ENCODE results near the gene HDDC2.

DNA sequence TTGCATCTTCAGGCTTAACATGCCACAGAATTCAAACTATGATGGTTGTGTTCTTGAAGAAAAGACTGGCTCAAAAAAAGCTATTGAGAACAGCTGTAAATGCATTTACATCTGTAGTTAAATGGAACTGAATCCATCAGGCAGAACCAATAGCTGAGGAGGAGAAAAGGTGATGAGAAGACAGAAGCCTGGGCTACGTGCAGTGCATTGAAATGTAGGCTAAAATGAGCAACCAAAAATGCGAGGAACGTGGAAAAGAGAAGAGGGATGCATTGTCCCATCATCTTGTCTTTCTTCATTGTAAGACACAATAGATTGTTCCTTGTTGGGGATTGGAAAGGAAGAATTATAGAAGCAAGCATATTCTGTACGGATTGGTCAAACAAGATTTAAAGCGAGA is 13.8 kb upstream of the HDDC2 start:
- TF ChIP-seq, protein P1, sequence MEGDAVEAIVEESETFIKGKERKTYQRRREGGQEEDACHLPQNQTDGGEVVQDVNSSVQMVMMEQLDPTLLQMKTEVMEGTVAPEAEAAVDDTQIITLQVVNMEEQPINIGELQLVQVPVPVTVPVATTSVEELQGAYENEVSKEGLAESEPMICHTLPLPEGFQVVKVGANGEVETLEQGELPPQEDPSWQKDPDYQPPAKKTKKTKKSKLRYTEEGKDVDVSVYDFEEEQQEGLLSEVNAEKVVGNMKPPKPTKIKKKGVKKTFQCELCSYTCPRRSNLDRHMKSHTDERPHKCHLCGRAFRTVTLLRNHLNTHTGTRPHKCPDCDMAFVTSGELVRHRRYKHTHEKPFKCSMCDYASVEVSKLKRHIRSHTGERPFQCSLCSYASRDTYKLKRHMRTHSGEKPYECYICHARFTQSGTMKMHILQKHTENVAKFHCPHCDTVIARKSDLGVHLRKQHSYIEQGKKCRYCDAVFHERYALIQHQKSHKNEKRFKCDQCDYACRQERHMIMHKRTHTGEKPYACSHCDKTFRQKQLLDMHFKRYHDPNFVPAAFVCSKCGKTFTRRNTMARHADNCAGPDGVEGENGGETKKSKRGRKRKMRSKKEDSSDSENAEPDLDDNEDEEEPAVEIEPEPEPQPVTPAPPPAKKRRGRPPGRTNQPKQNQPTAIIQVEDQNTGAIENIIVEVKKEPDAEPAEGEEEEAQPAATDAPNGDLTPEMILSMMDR (IDR thresholded peaks at IDR 0.05; ENCODE audit: poor library complexity, severe bottlenecking) = no peak
- TF ChIP-seq POLR2AphosphoS5 (IDR thresholded peaks at IDR 0.05) = no peak
